ENCODE measurements around the gene P4HTM.

P4HTM gene

GRCh38 chr3:49009396-49009795 lies 19.4 kb downstream of the P4HTM start:
- TF ChIP-seq ZNF10 (tag by site-specific recombination; IDR thresholded peaks at IDR 0.05) (no peak), GLIS1 (tag by site-specific recombination; IDR thresholded peaks at IDR 0.05) (peak; percentile 32; the same call in 1 of the 2 replicates), ZIC2 (tag by site-specific recombination; IDR thresholded peaks at IDR 0.05) (peak; percentile 32), ZNF366 (tag by site-specific recombination; conservative IDR thresholded peaks at IDR 0.05) (no peak)
- TF ChIP-seq, protein P1, sequence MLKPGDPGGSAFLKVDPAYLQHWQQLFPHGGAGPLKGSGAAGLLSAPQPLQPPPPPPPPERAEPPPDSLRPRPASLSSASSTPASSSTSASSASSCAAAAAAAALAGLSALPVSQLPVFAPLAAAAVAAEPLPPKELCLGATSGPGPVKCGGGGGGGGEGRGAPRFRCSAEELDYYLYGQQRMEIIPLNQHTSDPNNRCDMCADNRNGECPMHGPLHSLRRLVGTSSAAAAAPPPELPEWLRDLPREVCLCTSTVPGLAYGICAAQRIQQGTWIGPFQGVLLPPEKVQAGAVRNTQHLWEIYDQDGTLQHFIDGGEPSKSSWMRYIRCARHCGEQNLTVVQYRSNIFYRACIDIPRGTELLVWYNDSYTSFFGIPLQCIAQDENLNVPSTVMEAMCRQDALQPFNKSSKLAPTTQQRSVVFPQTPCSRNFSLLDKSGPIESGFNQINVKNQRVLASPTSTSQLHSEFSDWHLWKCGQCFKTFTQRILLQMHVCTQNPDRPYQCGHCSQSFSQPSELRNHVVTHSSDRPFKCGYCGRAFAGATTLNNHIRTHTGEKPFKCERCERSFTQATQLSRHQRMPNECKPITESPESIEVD (tag by site-specific recombination; IDR thresholded peaks at IDR 0.05), result no peak
- TF ChIP-seq, protein P2, sequence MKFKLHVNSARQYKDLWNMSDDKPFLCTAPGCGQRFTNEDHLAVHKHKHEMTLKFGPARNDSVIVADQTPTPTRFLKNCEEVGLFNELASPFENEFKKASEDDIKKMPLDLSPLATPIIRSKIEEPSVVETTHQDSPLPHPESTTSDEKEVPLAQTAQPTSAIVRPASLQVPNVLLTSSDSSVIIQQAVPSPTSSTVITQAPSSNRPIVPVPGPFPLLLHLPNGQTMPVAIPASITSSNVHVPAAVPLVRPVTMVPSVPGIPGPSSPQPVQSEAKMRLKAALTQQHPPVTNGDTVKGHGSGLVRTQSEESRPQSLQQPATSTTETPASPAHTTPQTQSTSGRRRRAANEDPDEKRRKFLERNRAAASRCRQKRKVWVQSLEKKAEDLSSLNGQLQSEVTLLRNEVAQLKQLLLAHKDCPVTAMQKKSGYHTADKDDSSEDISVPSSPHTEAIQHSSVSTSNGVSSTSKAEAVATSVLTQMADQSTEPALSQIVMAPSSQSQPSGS (tag by site-specific recombination; IDR thresholded peaks at IDR 0.05; ENCODE audit: low read depth), result no peak
- Histone ChIP-seq H3K27ac (ENCODE audit: extremely low read depth, low read depth, low read length) (no peak overlapping the region), H3K36me3 (ENCODE audit: control insufficient read depth in 2 of 2, insufficient read depth in 1 of 2, low read length in 2 of 2) (peaks cover 3 to 40% of the 10 kb centered on the region in 2 experiments; a peak in 2 of 3 replicates), H3K4me3 (ENCODE audit: low read depth, low read length) (no peak overlapping the region), H3K9me3 (ENCODE audit: control insufficient read depth, insufficient read depth, low read depth, low read length) (no peaks in the 10 kb centered on the region), H3K4me1 (ENCODE audit: control insufficient read depth, insufficient read depth, low read length) (no peaks in the 10 kb centered on the region)
- POLR2A ChIA-PET, result interaction anchor here (3.1 to 3.8 kb wide), 2 partner anchors 11 to 22 kb away, joined by 21 to 141 read pairs; partner anchors contain the start of genes DALRD3 and NDUFAF3
- CTCF ChIA-PET, result interaction anchor here (1.2 to 3.8 kb wide), 3 partner anchors 8 to 22 kb away, joined by 3 to 20 read pairs (median 5); partner anchors contain the start of gene P4HTM

- no peak overlapping the region for H3K27ac ChIP-seq (ENCODE audit: extremely low read depth, low read depth, low read length)
- H3K4me1 ChIP-seq (ENCODE audit: control insufficient read depth, insufficient read depth, low read length), result no peaks in the 10 kb centered on the region
- ChIA-PET POLR2A (interaction anchor here (1.6 kb wide), 1 partner anchor 9 kb away, joined by 8 read pairs; no protein-coding TSS in a partner anchor), CTCF (interaction anchor here (0.6 to 2.6 kb wide), 4 partner anchors 9 to 1952 kb away, joined by 3 to 12 read pairs (median 3); partner anchors contain the start of gene NDUFAF3)
- H3K9me3 ChIP-seq (ENCODE audit: control insufficient read depth, insufficient read depth, low read depth, low read length), result no peaks in the 10 kb centered on the region
- H3K36me3 ChIP-seq (ENCODE audit: control insufficient read depth in 2 of 2, insufficient read depth in 1 of 2, low read length in 2 of 2), result peaks cover 3 to 66% of the 10 kb centered on the region in 2 experiments; a peak in 2 of 3 replicates
- TF ChIP-seq, protein P3, sequence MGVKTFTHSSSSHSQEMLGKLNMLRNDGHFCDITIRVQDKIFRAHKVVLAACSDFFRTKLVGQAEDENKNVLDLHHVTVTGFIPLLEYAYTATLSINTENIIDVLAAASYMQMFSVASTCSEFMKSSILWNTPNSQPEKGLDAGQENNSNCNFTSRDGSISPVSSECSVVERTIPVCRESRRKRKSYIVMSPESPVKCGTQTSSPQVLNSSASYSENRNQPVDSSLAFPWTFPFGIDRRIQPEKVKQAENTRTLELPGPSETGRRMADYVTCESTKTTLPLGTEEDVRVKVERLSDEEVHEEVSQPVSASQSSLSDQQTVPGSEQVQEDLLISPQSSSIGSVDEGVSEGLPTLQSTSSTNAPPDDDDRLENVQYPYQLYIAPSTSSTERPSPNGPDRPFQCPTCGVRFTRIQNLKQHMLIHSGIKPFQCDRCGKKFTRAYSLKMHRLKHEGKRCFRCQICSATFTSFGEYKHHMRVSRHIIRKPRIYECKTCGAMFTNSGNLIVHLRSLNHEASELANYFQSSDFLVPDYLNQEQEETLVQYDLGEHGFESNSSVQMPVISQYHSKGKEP (tag by site-specific recombination; IDR thresholded peaks at IDR 0.05), result no peak
- TF ChIP-seq OSR2 (tag by site-specific recombination; IDR thresholded peaks at IDR 0.05), result 0 out of 2 replicates have a peak, but pooled peaks have one; percentile 24
- H3K4me3 ChIP-seq (ENCODE audit: low read depth, low read length), result no peak overlapping the region
These were observed 22.5 kb downstream of the P4HTM start for GRCh38 chr3:49012441-49013017.

DNA sequence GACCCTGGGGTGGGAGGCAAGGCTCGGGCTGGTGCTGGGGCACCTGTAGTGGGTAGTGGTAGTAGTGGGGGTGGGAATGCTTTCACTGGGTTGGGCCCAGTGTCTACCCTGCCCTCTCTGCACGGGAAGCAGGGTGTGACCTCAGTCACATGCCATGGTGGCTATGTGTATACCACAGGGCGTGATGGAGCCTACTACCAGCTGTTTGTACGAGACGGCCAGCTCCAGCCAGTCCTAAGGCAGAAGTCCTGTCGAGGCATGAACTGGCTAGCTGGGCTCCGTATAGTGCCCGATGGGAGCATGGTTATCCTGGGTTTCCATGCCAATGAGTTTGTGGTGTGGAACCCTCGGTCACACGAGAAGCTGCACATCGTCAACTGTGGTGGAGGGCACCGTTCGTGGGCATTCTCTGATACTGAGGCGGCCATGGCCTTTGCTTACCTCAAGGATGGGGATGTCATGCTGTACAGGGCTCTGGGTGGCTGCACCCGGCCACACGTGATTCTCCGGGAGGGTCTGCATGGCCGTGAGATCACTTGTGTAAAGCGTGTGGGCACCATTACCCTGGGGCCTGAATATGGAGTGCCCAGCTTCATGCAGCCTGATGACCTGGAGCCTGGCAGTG lies 23.2 kb downstream of the P4HTM start:
- peaks cover 3 to 66% of the 10 kb centered on the region in 2 experiments; a peak in 2 of 3 replicates for H3K36me3 ChIP-seq (ENCODE audit: control insufficient read depth in 2 of 2, insufficient read depth in 1 of 2, low read length in 2 of 2)

More for the DNA sequence above, 23.2 kb downstream of the P4HTM start:
- no peak for TF ChIP-seq ZNF549 (tag by site-specific recombination; IDR thresholded peaks at IDR 0.05)
- TF ChIP-seq KLF1 (tag by site-specific recombination; IDR thresholded peaks at IDR 0.05), result peak; percentile 27; the same call in 1 of the 2 replicates
- POLR2A ChIA-PET, result interaction anchor here (1.2 to 1.6 kb wide), 3 partner anchors 8 to 26 kb away, joined by 3 to 10 read pairs (median 8); no protein-coding TSS in a partner anchor
- H3K4me3 ChIP-seq (ENCODE audit: low read depth, low read length), result no peak overlapping the region
- no peaks in the 10 kb centered on the region for H3K4me1 ChIP-seq (ENCODE audit: control insufficient read depth, insufficient read depth, low read length)
- no peaks in the 10 kb centered on the region for H3K9me3 ChIP-seq (ENCODE audit: control insufficient read depth, insufficient read depth, low read depth, low read length)
- no peak overlapping the region for H3K27ac ChIP-seq (ENCODE audit: extremely low read depth, low read depth, low read length)
- CTCF ChIA-PET, result interaction anchor here (0.6 to 2.6 kb wide), 5 partner anchors 9 to 1953 kb away, joined by 3 to 12 read pairs (median 3); partner anchors contain the start of genes NDUFAF3 and P4HTM

Data from HEK293 (cell line).